Measurements from ENCODE around the gene KLHL11.

- TF ChIP-seq EZH2 (IDR thresholded peaks at IDR 0.05; ENCODE audit: insufficient read depth, poor library complexity, severe bottlenecking) (no peak), EZH2phosphoT487 (IDR thresholded peaks at IDR 0.05; ENCODE audit: insufficient read depth, low read depth) (no peak)
Measured at GRCh38 chr17:41913798-41914197, 48.6 kb upstream of the KLHL11 start.
